NCI-H2227 treated with DMSO at 0.1 percent for 48 hours (cell line): ENCODE results near the gene CGB2.
A peak's percentile ranks its signal among the peaks of the same experiment; 100 is the strongest.
"Not testable (repeated sequence)": the region's sequence is repeated elsewhere in the genome, so short reads cannot be mapped to it uniquely, and the experiment has no call there.

ENCODE experiments used
- DNase-seq: peaks from one replicate; lab custom pipeline; 2025; lab: John Stamatoyannopoulos, UW

CGB2 gene

DNA sequence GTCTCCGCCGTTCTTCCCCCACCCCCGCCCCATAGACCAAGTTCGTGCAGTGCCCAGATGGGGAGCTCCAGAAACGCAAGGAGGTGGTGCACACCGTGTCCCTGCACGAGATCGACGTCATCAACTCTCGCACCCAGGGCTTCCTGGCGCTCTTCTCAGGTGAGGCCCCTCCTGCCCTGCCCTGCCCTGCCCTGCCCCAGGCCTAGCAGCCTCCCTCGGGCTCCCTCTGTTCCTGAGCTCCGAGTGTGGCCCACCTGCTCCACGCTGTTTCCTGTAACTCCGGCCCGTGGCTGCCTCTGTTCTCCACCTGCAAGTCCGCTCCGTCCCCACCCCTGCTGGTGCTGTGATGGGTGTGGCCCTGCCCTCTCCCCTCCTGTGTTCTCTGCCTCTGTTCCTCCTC is 21.2 kb upstream of the CGB2 start:
- no peak for DNase-seq

DNA sequence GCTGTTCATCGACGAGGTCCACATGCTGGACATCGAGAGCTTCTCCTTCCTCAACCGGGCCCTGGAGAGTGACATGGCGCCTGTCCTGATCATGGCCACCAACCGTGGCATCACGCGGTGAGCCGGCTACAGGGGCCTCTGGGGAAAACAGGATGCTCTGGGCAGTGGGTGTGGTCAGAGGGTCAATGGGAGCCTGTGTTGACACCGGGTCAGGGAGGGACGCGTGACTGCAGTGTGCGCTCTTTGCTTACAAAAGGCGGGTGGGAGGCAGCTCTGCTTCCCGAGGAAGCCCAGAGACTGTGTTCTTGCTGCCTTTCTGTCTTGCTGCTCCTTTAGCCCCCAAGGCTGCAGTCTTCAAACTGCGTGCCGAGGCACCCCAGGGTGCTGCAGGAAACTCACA is 20.5 kb upstream of the CGB2 start:
- DNase-seq = no peak

DNA sequence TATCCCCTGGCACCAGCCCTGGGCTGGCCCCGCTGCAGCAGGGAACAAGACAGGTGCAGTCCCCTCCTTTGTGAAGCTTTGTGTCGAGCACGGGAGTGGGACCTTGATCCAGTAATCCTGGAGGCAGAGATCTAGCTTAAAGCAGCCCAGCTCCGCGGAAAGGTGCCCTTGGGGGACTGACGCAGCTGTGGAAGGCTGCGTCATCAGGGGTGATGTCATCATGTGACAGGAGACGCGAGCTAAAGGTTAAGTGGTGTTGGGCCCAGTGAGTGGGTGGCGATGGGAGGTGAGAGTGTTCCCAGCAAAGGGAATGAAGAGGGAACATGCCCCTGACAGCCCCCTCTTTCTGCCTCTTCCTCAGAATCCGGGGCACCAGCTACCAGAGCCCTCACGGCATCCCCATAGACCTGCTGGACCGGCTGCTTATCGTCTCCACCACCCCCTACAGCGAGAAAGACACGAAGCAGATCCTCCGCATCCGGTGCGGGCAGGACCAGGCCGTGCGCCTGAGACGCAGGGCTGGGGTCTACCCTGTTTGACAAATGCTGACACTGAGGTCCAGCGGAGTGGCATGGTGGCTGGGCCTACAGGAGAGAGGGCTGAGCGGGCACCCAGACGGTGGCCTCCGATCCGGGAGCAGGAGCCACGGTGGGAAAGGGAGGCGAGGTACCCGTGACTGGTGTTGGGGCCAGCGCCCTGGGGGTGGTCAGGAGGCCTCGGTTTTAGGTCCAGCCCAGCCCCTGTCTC is 17.4 kb upstream of the CGB2 start:
- DNase-seq = no peak

DNA sequence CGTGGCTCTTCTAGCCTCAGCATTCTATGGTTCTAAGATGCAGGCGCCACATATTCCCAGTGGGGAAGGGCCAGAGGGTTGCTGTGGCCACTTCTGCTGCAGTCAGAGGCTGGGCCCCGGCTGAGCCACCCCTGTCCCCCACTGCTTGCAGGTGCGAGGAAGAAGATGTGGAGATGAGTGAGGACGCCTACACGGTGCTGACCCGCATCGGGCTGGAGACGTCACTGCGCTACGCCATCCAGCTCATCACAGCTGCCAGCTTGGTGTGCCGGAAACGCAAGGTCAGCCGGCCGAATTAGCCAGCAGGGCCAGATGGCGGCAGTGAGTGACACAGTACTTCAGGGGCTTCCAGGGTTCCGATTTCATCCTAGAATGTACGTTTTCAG is 16.8 kb upstream of the CGB2 start:
- DNase-seq = no peak

DNA sequence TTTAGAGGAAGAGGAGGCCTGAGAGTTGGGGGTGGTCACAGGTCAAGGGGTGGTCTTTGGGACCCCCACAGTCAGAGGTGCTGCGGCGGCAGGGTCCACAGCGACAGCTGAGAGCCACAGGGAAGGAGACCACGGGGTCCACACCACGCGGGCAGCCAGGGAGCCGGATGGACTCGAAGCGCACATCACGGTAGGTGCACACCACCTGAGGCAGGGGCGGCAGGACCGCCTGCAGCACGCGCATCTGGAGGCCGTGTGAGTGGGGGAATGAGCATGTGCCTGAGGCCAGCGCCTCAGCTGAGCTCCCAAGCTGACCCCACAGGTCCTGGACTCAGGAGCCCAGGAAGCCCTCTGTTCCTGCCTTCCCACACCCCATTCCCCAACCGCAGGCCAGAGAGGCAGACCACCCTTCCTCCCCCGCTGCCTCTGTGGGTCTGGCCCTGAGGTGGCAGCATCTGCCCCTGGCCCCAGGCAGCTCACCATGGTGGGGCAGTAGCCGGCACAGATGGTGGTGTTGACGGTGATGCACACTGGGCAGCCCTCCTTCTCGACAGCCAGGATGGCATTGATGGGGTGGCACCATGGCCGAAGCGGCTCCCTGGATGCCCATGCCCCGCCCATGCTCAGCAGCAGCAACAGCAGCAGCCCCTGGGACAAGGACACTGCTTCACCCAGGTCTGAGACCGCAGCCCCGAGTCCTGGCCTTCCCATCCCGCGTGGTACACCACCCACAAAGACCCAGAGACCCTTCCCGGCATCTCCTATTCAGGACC is 15.4 kb upstream of the CGB2 start:
- no peak for DNase-seq

DNA sequence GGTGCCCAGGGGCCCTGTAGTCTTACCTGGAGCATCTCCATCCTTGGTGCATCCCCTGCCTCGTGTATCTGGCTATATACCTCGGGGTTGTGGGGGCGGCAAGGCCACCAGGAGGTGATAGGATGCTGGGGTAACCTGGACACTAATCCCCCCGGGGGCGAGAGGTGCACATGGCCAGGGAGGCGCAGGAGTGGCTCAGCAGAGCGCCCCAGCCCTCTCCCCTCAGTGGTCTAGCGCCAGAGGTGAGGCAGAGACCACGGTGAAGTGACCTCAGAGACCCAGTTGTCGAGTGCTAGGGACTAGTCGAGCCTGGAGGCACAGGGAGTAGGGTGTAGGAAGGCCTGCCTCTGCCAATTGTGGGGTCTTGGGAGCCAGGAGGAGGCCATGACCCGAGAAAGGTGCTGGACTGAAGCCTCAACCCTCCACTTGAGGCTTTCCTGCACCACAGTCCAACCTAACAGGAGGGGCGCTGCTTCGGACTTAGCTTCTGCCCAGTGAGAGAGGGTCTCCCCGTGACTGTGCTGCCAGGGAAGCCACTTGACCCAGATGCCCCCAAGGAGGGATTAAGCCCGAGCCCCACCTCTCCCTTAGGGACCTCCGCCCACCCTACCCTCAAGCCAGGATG is 14.5 kb upstream of the CGB2 start, which contains the start of gene LHB:
Gene LHB, minus strand, starts transcription at position 51 of the 625 bp plus-strand sequence. Its CDS starts 10 bp downstream, at position 41.
- no peak for DNase-seq

DNA sequence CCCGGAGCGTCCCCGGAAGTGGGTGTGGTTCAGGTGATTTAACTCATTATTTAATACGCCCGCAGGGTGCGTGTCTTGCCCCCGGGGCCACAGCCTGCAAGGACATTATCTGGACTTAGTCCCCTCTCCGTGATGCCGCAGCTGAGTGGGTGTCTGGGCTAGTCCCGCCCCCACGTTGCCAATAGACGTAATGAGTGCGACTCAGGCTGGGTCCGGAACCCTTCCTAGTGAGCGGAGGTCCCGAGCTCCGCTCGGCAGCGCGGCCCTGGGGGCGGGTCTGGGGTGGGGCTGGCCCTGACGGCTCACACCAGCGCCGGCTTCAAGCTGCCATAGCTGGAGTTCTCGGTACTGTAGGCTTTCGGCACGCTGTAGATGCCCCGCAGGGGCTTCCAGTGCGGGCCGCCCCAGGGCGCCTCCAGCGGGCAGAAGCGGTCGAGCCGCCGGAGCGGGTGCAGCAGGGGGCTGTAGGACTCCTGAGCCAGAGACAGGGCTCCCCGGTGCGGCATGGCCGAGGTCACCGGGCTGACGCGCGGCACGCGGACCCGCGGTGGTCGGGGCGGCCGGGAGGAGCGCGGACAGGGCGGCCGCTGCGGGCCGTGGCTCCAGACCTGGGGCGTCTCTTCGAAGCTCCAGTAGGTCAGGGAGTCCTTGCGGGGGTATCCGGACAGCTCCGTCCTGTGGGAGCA is 13.9 kb upstream of the CGB2 start:
- peak; percentile 36 for DNase-seq

DNA sequence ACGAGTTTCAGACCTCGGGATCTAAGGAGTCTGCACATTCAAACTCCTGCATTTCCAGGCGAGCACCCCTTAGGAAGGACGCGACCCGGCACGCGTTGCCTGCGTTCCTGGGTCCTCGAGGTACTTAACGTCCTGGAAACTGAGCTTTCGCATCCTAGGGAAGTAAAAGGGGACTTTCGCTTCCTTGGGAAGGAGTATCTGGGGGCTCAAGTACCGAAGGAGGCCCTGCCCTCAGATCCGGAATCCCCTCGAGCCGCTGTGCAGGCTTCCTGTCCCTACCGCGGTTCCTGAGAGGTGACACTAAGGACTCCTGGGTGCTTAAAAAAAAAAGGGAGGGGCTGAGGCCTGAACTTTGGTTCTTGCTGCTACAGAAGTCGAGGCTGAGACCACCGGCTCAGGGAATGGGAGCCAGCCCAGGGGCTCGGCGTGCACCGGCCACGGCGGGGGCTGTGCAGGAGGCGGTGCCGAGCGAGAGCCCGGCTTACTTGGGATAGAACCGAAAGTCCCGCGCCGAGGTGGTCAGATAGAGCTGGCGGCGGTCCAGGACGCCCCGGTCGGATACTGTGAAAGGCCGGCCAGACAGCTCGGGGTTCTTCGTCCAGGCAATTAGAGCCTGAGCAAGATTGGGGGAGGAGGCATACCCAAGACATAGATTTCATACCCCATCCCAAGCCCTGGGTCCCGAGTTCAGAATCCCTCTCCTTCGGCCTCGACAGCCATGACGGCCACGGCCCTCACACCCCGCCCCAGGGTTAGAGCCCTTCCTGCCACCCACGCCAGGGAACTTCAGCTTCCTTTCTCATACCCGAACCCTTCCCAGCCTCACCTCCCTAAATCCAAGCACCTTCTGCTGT is 13.1 kb upstream of the CGB2 start:
- DNase-seq = not testable (repeated sequence)

DNA sequence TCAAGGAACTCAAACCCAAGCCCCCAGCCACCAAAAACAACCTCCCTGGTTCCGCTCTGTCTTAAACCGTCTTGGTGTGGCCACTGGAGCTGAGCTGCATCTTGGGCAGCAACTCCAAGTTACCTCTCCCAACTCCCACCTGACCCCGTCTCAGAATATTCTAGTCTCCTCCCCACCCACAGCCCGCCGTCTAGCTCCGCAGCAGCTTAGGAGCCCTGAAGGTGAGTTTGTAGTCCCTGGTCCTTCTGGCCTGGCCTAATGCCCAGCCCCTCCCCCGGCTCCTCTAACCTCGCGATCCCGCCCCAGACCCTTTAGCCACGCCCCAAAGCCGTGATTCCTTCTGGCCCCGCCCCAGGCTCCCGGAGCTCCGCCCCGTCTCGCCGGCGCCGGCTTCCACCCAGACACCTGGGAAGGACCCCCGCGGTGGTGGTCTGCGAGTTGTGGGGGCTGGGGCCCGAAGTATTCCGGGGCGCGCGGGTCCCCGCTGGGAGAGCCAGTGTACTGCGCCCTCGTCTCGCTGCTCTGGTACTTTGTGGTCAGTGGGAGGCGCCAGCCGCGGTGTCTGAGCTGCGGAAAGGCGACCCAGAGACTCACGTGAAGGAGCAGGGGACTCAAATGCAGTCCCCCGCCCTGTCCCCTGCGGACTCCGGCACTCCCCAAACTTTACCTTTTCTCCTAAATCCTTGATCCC is 12.3 kb upstream of the CGB2 start:
- DNase-seq = no peak

DNA sequence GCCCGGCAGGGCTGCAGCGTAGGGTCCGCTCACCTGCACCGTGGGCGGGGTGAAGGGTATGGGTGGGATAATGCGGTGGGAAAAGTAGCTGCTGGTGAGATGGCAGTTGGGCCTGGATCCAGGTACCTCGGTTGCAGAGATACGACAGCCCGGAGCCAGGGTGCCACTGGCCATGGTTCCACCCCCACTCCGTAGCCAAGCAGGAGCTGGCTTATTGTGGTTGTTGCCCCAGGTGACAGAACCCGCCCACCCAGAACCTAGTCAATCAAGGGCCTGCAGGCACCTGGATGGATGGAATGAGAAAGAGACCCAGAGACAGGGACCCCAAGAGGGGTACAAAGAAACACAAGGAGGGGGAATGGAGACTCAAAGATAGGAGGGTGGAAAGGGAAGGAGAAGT is 11.3 kb upstream of the CGB2 start:
- no peak for DNase-seq

DNA sequence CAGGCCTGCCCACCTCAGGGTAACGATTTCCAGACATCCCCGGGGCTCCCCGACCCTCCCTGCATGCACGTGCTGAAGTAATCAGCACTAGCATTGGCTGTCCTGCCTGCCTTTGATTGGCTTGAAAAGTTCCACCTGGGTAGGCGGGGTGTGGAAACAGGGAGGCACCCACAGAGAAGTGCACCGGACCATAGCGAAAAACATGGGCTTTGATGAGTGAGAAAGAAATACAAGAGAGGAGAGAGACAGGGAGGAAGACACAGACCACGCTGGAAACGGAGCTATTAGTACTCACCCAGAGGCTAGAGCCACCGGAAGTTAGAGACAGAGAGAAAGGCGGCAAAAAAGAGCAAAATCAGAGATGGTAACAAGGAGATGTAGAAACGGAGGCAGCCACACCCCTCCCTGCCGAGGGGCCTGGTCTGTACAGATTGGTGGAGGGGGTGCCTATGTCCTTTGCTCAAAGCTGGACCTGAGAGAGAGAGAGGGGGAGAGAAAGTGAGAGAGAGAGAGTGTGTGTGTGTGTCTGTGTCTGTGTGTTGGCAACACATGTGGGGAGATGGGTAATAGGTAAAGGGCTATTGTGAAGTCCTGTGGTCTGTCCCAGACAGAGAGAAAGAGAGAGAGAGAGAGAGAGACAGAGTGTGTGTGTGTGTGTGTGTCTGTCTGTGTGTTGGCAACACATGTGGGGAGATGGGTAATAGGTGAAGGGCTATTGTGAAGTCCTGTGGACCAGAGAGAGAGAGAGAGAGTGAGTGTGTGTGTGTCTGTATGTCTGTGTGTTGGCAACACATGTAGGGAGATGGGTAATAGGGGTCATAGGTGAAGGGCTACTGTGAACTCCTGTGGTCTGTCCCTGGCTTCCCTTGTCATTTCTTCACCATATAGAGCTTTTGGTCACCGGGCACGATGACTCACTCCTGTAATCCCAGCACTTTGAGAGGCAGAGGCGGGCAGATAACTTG is 10.5 kb upstream of the CGB2 start:
- DNase-seq = no peak

DNA sequence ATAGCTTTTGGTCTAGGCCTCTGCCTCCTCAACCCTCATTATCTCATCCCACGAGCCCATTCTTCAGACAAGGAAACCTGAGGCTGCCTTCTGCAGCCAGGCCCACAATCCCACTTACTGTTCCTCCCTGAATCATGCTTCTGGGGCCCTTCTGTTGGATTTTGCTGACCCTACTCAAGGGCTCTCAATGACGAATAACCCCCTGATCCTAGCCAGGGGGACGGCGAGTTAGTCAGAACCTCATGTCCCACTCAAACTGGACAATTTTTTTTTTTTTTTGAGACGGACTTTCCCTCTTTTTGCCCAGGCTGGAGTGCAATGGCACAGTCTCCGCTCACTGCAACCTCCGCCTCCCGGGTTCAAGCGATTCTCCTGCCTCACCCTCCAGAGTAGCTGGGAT is 9.6 kb upstream of the CGB2 start:
- DNase-seq = no peak

DNA sequence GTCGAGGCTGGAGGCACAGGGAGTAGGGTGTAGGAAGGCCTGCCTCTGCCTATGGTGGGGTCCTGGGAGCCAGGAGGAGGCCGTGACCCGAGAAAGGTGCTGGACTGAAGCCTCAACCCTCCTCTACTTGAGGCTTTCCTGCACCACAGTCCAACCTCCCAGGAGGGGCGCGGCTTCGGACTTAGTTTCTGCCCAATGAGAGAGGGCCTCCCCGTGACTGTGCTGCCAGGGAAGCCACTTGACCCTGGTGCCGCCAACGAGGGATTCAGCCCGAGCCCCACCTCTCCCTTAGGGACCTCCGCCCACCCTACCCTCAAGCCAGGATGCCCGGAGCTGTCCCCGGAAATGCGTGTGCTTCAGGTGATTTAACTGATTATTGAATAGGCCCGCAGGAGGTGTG is 7.5 kb upstream of the CGB2 start, which contains the start of gene CGB3:
Gene CGB3, minus strand, starts transcription at position 101 of the 400 bp plus-strand sequence. CDS start 362 bp downstream, outside the sequence.
- not testable (repeated sequence) for DNase-seq

DNA sequence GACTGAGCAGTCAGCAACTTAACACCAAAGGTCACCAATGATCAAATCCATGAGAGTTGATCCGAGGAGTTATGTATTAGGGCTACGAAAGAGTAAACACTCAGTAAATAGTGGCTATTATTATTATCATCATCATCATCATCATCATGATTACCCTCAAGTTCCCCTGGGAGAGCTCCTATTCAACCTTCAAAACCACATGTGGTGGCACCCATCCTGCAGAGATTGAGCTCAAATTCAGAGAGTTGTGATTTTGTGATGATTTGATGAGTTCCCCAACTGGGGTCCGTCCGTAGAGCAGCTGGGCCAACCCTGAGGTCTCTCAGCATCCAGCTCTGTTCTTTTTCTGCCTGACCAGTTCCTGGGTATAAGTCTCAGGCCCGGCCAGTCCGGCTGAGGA is 6.6 kb upstream of the CGB2 start:
- not testable (repeated sequence) for DNase-seq

DNA sequence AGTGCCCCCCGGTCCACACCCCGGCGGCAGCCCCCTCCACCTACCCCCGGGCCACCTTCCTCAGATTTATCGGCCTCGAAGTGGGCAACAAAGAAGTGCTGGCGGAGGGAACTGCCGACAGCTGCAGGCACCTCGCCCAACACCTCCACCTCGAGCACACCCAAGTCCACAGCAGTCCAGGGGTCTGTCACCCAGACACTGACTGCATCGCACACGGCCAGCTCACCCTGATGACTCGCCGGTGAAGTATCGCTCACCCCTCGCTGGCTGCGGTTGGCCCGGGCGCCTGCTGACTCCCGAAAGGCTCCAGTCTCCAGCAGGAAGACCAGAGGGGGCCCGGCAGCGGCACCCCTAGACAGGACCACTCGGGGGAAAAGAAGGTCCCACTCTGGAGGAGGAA is 6.1 kb upstream of the CGB2 start:
- not testable (repeated sequence) for DNase-seq

DNA sequence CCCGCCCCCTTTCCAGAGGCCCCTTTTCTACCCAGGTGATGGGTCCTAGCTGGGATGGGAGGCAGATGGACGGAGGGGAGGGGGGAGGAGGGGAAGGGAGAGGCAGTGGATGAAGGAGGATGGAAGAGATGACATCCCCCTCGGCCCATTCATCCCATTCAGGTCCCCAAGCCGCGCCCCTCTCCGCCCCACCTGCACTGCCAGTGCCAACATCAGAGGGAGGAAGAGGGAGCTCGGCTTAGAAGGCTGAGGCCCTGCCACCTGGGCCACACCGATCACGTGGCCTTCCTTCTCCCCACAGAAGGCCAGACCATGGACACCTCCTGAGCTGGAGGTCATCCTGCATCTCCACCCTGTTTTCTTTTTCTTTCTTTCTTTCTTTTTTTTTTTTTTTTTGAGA is 3.0 kb upstream of the CGB2 start:
- DNase-seq = not testable (repeated sequence)

DNA sequence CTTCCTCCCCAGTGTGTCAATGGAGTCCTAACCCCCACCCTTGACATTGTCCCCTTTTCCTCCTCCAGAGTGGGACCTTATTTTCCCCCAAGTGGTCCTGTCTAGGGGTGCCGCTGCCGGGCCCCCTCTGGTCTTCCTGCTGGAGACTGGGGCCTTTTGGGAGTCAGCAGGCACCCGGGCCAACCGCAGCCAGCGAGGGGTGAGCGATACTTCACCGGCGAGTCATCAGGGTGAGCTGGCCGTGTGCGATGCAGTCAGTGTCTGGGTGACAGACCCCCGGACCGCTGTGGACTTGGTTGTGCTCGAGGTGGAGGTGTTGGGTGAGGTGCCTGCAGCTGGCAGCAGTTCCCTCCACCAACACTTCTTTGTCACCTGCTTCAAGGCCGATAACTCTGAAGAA is 1.9 kb upstream of the CGB2 start:
- not testable (repeated sequence) for DNase-seq

DNA sequence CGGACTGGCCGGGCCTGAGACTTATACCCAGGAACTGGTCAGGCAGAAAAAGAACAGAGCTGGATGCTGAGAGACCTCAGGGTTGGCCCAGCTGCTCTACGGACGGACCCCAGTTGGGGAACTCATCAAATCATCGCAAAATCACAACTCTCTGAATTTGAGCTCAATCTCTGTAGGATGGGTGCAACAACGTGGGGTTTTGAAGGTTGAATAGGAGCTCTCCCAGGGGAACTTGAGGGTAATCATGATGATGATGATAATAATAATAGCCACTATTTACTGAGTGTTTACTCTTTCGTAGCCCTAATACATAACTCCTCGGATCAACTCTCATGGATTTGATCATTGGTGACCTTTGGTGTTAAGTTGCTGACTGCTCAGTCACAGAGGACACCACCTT is 1.4 kb upstream of the CGB2 start:
- not testable (repeated sequence) for DNase-seq

DNA sequence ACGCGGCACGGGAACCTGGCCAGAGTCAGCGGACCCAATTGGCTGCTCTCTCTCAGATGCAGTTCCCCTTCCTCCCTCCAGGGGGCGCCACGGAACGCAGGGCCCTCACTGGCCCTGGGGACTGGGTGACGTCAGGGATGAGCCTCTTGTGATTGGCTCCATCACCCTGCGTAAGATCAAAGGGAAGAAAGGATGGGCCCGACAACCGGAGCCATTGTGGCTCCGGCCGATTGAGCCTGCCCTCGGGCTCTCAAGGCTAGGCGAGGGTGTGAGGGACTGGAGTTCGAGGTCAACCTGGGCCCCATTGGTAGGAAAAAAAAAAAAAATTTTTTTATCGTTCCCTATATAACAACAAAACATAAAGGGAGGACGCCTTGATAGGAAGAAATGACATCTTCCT is 5.1 kb downstream of the CGB2 start, which contains the start of gene CGB1:
Gene CGB1, minus strand, starts transcription at position 81 of the 400 bp plus-strand sequence. CDS start 184 bp downstream, outside the sequence.
- DNase-seq = not testable (repeated sequence)
